ENCODE data around the gene PKD1L1.

The PKD1L1 gene

GRCh38 chr7:47941136-47941844 lies 7.0 kb downstream of the PKD1L1 start:
- ChIA-PET CTCF (interaction anchor here (0.8 to 13.2 kb wide), 14 partner anchors 10 to 675 kb away, joined by 3 to 240 read pairs (median 4); no protein-coding TSS in a partner anchor), POLR2A (interaction anchor here (0.6 kb wide), 1 partner anchor 154 kb away, joined by 3 read pairs; no protein-coding TSS in a partner anchor)
- DNase-seq (ENCODE audit: low read depth, low spot score) = peak; percentile 61
- no peak for TF ChIP-seq CTCF (IDR thresholded peaks at IDR 0.05; ENCODE audit: insufficient read depth, low read length, missing control alignments)
- H3K4me3 ChIP-seq (ENCODE audit: low read depth, low read length) = no peak overlapping the region

- DNase-seq (ENCODE audit: low read depth, low spot score) = no peak
- ChIA-PET CTCF (interaction anchor here (0.6 to 13.2 kb wide), 13 partner anchors 8 to 674 kb away, joined by 3 to 240 read pairs (median 4); partner anchors contain the start of gene PKD1L1), POLR2A (no interaction called here)
- no peak for TF ChIP-seq CTCF (IDR thresholded peaks at IDR 0.05; ENCODE audit: insufficient read depth, low read length, missing control alignments)
- no peak overlapping the region for H3K4me3 ChIP-seq (ENCODE audit: low read depth, low read length)
Observed at GRCh38 chr7:47940088-47941013, 7.9 kb downstream of the PKD1L1 start.

- TF ChIP-seq CTCF (IDR thresholded peaks at IDR 0.05; ENCODE audit: insufficient read depth, low read length, missing control alignments) = no peak
- no peak overlapping the region for H3K4me3 ChIP-seq (ENCODE audit: low read depth, low read length)
- CTCF ChIA-PET = interaction anchor here (0.8 to 13.2 kb wide), 9 partner anchors 8 to 673 kb away, joined by 3 to 240 read pairs (median 4); partner anchors contain the start of gene PKD1L1
- POLR2A ChIA-PET = interaction anchor here (0.6 kb wide), 1 partner anchor 8 kb away, joined by 3 read pairs; no protein-coding TSS in a partner anchor
- no peak for DNase-seq (ENCODE audit: low read depth, low spot score)
Observed at GRCh38 chr7:47939425-47940036, 8.7 kb downstream of the PKD1L1 start.

GRCh38 chr7:47938574-47939165 lies 9.6 kb downstream of the PKD1L1 start:
- POLR2A ChIA-PET = no interaction called here
- CTCF ChIA-PET = interaction anchor here (0.8 to 6.0 kb wide), 11 partner anchors 7 to 672 kb away, joined by 3 to 35 read pairs (median 4); partner anchors contain the start of gene PKD1L1
- H3K4me3 ChIP-seq (ENCODE audit: low read depth, low read length) = no peak overlapping the region
- peak; percentile 25 for TF ChIP-seq CTCF (IDR thresholded peaks at IDR 0.05; ENCODE audit: insufficient read depth, low read length, missing control alignments)
- no peak for DNase-seq (ENCODE audit: low read depth, low spot score)

- DNase-seq (ENCODE audit: low read depth, low spot score) = no peak
- POLR2A ChIA-PET = no interaction called here
- no peak for TF ChIP-seq CTCF (IDR thresholded peaks at IDR 0.05; ENCODE audit: insufficient read depth, low read length, missing control alignments)
- no peak overlapping the region for H3K4me3 ChIP-seq (ENCODE audit: low read depth, low read length)
- CTCF ChIA-PET = interaction anchor here (0.9 to 6.0 kb wide), 6 partner anchors 11 to 671 kb away, joined by 3 to 35 read pairs (median 4); no protein-coding TSS in a partner anchor
Observed at GRCh38 chr7:47937711-47938573, 10.3 kb downstream of the PKD1L1 start.

Data from AG04449 (cell line).